GM18502 (cell line): ENCODE results near the gene ABCC9.
"Not testable (repeated sequence)": the region's sequence is repeated elsewhere in the genome, so short reads cannot be mapped to it uniquely, and the experiment has no call there.

Source experiments
- ATAC-seq: cut with Tn5 transposase; IDR thresholded peaks from one replicate; pipeline ENCODE4 v1.9.1; 2021; ENCODE audit warnings: mild to moderate bottlenecking; ENCODE audit not compliant: unreplicated experiment, poor library complexity

The ABCC9 gene

DNA sequence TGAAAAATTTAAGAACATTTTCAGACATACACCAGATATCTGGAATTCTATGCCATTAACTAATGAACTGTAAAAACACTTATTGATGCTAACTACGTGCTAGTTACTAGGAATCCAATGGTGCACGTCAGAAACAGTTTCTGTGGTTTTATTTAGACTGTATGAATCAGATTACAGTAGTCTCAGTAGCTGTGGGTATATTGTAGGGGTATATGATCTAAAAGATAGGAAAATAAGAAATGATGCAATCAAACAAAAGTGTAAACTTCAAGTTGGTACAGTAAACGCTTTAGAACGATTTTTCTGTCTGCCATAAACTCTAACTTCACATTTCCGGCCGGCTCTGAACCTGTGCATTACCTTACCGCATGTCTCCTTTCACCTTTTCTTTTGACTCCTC lies 2.3 kb downstream of the ABCC9 start:
- no peak for ATAC-seq

DNA sequence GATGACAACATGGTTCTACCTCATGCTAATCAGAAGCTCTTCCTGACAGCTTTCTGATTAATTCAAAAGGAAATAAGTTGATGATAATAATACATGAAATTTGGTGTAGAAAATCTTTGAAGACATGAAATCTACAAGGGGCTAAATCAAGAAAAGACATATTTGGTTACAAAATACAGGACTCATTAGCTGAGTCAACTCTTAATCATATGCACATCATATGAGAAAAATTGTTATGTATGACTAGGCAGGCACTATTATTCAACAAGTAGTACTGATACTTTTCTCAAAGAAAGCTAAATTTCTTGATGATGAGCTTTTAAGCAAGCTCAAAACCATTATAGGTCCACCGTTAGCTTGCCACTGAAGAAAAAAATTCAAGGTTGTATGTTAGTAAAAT lies 7.1 kb downstream of the ABCC9 start:
- ATAC-seq = no peak

- no peak for ATAC-seq
These were observed 7.6 kb downstream of the ABCC9 start for GRCh38 chr12:21933656-21934055.

DNA sequence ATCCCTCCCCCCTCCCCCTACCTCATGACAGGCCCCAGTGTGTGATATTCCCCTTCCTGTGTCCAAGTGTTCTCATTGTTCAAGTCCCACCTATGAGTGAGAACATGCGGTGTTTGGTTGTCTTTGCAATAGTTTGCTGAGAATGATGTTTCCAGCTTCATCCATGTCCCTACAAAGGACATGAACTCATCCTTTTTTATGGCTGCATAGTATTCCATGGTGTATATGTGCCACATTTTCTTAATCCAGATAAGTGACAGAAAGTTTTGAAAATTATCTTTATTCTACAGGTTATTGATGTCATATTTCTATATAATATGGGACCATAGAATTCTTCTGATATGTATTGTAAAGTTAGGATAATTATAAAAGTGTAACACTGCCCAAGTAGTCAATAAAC lies 11.3 kb downstream of the ABCC9 start:
- not testable (repeated sequence) for ATAC-seq

DNA sequence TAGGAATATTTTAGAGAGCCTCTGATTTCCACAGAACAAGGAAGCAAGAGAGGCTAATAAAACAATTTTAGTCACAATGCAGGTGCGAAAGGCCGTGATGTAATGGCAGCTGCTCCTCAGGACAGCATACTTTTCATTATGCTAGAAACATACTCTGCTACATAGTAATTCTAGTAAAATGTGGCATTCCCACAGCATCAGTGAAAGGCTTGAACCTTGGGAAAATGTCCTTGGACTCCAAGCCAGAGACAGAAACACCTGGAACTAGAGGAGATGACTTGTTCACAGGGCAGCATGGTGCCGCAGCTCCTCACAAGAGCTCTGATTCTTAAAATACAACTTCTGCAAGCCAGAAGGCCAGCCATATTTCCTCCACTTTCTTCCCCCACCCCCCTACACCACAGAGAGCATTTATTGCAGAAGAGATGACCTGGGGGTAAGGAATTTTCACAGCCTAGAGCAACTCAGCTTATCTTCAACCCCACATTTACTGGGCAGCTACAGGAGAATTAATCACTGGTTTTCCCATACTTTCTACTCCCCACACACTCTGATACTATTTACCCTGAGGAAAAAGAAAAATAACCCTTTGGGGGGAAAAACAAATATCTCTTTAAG lies 15.8 kb downstream of the ABCC9 start:
- ATAC-seq = no peak

DNA sequence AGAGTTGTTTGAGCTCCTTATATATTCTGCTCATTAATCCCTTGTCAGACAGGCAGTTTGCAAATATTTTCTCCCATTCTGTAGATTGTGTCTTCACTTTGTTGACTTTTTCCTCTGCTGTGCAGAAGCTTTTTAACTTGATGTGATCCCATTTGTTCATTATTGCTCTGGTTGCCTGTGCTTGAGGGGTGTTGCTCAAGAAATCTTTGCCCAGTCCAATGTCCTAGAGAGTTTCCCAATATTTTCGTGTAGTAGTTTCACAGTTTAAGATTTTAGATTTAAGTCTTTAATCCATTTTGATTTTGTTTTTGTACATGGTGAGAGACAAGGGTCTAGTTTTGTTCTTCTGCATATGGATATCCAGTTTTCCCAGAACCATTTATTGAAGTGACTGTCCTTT lies 19.8 kb downstream of the ABCC9 start:
- ATAC-seq = no peak

DNA sequence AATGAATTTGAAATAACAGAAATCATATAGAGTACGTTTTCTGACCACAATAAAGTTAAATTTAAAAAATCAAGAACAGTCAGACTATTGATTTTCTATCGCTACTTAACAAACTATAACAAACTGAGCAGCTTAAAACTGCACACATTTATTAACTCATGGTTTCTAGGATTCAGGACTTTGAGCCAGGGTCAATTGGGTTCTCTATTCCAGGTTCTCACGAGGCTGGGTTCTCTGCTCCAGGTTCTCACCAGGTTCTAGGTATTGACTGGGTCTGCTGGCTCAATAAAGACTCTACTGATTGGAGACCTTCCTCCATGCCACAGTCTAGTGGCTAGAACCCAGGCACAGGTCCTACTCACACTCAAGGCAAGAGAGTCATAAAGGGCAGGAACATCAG lies 22.8 kb downstream of the ABCC9 start:
- ATAC-seq = no peak

DNA sequence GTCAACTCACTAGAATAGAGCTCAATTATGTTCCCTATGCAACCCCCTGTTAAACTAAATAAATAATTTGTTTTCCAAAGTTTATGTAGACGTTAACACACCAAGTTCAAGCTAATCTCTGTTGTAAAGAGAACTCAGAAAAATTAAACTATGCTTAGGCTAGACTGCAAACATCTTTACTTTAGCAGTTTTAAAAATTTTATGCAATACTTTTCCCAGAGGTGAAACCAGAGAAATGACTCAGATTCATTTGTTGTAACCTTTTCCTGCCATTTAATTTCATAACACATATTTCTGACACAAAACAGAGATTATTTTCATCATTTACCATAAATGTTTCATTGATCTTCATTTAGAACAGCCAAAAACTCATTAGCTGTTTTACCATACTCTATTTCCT lies 27.4 kb downstream of the ABCC9 start:
- no peak for ATAC-seq

GRCh38 chr12:21912318-21912717 lies 28.9 kb downstream of the ABCC9 start:
- ATAC-seq = no peak

DNA sequence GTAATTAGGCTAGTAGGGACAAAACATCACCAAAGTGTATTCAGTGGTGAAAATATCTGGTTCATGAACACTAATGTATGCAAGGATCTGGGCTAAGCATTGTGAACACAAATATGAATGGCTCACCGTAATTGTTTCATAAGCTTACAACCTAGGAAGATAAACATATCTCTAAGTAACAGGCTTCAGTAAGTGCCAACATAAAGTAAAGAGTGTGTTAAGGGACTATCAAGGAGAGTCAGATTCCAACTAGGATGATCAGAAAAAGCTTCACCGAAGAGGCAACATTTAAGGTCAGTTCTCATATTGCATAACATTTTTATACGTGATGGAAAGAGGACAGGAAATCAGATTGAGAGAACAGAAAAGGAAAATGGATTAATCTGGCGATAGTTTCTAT lies 29.4 kb downstream of the ABCC9 start:
- no peak for ATAC-seq

GRCh38 chr12:21910657-21911056 lies 30.6 kb downstream of the ABCC9 start:
- no peak for ATAC-seq

- ATAC-seq = no peak
These were observed 33.0 kb downstream of the ABCC9 start for GRCh38 chr12:21907948-21908837.

DNA sequence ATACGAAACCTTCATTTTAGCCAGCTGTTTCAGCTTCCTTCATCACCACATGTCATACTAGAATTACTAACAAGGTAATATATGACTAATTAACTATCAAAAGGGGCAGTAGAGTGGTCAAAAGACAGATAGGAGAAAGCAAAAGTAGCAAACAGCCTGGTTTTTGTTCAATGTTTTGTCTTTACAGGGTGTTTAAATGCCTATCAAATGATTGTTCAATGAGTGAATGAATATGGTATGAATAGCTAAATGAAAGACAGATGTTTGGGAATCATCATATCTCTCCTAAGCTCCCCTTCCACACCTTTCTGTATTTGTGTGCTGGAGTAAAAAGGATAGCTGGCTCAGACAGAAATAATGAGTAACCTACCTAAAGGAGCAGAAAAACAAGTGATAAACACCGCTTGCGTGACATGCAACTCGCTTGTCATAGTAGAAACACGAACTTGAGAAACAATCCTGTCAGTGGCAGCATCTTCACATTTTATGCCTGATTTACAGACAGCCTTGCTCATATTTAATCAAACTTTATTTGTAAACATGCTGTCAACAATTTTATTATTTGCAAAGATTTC lies 34.2 kb downstream of the ABCC9 start:
- peak; percentile 75 for ATAC-seq

DNA sequence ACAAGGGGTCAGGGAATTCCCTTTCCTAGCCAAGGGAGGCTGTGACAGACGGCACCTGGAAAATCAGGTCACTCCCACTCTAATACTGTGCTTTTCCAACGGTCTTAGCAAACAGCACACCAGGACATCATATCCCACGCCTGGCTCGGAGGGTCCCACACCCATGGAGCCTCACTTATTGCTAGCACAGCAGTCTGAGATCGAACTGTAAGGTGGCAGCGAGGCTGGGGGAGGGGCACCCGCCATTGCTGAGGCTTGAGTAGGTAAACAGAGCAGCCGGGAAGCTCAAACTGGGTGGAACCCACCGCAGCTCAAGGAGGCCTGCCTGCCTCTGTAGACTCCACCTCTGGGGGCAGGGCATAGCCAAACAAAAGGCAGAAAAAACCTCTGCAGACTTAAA lies 41.7 kb downstream of the ABCC9 start:
- not testable (repeated sequence) for ATAC-seq

GRCh38 chr12:21895651-21896050 lies 45.6 kb downstream of the ABCC9 start:
- no peak for ATAC-seq

DNA sequence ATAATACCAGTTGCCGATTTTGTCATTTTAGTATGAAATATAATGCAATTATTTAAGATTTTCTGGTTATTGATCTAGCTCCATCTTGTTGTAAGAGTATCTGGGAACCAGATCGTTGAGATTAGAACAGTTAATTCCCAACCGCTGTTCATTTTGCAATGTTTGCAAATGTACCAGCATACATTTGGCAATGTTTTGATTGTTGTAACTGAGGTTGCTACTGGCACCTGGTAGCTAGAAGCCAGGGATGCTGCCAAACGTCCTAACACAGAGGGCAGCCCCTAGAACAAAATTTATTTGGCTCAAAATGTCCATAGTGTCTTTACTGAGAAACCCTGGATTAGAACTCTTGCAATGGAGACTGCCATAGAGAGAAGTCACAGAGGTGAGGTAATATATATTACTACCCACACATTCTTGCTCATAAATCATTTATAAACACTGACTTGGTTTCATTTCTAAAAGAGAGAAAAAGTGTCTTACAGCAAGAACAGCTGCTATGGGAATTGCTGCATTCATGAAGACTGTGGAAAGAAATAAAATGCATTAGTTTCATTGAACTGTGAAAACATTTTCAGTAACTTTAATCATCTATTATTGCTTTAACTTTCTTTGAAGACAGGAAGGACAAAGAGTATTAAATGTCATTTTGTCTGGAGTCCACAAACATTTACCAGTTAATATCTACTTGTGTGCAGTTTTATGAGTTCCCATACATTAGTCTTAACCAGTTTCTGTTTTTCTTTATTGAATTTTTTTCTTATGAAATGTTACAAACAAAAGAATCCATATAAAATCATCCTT lies 46.2 kb downstream of the ABCC9 start:
- no peak for ATAC-seq

DNA sequence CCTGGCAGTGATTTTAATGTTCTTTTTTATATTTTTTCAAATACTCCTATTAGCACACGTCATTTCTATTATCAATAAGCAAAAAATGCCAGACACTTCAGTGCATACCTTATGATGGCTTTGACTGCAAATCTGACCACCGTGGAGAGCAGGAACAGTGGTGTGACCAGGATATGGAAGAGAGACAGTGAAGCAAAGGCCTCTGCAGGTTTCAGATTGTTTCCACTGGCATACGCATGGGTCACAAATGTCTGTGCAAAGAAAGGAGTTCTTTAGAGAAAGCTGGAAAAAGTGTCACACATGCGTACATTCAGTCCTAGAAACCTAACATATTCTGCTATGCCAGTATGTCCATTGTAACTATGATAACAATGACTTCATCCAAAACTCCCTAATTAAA lies 47.3 kb downstream of the ABCC9 start:
- no peak for ATAC-seq

DNA sequence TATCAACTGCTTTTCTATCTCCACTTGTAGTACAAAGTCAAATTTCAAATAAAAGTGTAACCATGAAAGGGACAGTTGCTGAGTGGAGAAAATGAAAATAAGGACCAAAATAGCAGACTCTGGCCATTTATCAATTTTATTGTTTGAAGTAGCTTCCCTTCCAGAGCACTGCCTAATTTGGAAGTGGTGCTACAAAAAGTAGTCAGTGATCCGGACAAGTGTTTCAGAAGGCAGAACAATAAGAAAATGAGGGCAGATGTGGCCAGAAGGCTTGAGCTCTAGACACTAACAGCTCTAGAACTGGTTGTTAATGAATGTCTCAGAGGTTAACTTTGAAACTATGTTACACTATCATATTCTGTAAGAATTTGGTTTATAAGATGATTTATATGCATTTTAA lies 48.9 kb downstream of the ABCC9 start:
- ATAC-seq = no peak

DNA sequence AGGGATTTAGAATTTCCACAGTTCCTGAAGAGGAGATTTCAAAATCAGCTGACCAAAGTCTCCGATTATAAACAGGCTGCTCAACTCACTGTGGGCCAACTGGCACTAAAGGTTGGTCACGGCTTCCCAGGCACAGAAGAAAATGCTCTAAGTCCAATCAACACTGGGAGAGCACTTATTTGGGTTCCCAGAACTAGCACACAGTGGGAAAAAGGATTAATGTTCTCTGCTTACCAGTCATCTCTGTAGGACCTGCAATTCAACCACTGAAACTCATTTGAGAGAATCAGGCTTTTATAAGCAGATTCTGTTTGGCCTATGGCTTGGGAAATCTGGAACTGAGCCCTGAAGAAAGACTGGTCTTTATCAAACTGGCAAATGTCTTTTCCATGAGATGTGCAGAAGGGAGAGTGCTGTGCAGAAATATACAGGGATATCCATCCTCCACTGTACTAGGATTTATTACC lies 49.4 kb downstream of the ABCC9 start:
- ATAC-seq = no peak

DNA sequence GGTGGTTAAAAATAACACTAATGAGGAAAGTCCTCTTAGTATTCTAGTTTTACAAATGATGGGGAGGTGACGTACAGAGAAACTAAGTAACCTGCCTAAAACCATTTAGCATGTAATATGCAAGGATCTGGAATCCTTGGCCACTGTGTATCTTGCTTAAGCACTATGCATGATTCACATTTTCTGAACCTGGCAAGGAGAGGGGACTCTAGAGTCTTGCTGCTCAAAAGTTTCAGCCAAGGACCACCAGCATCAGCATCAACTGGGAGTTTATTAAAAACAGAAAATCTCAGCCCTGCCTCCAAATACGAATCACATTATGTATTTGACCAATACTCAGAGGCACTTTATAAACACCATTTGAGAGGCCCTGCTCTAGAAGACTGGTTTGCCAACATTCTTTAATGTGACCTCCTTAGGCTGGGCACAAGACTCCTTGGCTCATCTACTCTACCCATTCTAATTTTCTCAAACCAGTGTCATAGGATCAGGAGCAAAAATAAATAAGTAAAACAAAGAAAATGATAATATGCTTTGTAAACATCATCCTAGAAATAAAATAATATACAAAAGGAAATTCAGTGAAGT lies 52.9 kb downstream of the ABCC9 start:
- no peak for ATAC-seq
